ENCODE measurements around the gene ST14.

ST14 gene

DNA sequence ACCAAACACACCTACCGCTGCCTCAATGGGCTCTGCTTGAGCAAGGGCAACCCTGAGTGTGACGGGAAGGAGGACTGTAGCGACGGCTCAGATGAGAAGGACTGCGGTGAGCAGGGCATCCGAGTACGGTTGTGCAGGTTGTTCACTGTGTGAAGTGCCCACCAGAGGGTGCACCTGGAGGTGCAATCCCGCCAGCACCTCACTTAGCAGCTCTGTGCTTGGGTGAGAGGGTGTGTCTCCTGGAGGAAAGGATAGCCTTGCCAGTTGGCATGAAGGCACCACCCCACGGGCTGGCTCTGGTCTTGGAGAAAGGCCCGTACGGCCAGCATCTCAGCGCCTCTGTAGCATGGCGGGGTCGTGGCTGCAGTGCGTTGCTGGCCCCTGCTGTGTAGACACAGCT is 39.4 kb downstream of the ST14 start:
- no peak for DNase-seq (ENCODE audit: low spot score)
- TF ChIP-seq, protein P1, sequence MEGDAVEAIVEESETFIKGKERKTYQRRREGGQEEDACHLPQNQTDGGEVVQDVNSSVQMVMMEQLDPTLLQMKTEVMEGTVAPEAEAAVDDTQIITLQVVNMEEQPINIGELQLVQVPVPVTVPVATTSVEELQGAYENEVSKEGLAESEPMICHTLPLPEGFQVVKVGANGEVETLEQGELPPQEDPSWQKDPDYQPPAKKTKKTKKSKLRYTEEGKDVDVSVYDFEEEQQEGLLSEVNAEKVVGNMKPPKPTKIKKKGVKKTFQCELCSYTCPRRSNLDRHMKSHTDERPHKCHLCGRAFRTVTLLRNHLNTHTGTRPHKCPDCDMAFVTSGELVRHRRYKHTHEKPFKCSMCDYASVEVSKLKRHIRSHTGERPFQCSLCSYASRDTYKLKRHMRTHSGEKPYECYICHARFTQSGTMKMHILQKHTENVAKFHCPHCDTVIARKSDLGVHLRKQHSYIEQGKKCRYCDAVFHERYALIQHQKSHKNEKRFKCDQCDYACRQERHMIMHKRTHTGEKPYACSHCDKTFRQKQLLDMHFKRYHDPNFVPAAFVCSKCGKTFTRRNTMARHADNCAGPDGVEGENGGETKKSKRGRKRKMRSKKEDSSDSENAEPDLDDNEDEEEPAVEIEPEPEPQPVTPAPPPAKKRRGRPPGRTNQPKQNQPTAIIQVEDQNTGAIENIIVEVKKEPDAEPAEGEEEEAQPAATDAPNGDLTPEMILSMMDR (IDR thresholded peaks at IDR 0.05; ENCODE audit: extremely low read depth, missing control alignments): no peak

DNA sequence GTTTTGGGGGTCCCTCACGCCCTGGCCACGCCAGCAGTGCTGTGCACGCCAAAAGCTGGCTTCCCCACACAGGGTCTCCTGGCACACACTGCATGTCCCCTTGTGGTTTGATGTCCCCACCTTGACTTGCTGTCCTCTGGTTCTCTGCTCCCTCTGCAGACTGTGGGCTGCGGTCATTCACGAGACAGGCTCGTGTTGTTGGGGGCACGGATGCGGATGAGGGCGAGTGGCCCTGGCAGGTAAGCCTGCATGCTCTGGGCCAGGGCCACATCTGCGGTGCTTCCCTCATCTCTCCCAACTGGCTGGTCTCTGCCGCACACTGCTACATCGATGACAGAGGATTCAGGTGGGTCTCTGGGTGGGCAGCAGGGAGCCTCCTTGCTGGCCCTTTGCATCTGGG is 40.2 kb downstream of the ST14 start:
- DNase-seq (ENCODE audit: low spot score): no peak
- TF ChIP-seq, protein P1 (IDR thresholded peaks at IDR 0.05; ENCODE audit: extremely low read depth, missing control alignments): no peak

DNA sequence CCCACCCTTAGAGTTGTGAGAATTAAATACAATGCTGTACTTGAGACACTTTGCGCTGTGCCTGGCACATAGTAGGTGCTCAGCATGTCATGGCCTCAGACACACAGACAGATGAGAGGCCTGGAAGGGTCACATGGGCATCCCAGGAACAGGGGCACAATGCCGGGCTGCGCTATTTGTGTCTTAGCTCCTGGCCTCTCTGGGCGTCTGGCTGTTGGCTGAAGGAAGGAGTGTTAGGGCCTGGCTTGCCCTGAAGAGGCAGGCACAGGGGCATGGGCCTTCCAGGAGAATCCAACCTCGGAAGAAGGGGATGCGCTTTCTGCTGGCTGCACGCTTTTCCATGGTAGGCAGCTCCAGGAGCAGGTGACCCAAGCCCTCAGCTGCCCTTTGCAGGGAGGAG is 41.4 kb downstream of the ST14 start:
- TF ChIP-seq, protein P1 (IDR thresholded peaks at IDR 0.05; ENCODE audit: extremely low read depth, missing control alignments): no peak
- no peak for DNase-seq (ENCODE audit: low spot score)

DNA sequence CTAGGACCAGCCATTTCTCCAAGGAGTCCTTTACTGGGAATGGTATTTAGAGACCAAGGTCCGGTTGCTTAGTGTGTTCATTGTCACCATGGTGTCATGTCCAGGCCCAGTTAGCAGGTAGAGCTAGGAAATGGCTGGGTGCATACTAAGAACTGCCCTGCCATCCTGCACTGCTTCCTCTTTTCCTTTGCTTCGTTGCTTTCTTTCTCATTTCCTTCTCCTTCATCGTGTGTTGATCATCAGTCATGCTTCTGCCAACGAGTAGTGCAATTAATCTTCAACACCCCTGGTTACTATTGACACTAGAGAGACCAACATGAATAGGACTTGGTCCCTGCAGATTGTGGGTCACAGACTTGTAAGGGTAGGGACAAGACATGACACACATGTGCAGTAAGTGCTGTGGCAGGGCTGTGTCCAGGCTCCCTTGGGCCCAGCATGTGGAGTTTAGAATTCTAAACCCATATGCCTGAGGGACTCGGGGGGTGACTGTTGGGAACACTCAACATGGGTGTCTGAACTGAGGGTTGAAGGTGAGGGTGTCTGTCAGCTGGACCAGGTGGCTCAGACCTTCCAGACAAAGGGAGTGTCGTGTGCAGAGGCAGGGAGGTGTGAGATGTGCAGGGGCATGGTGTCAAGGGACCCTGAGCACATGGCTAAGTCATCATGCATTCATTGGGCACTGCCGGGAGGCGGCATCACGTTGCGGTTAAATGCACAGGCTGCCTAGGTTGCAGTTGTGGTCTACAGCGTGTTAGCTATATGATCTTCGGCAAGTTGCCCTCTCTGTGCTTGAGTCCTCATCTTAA is 42.6 kb downstream of the ST14 start:
- no peak for DNase-seq (ENCODE audit: low spot score)
- TF ChIP-seq, protein P1 (IDR thresholded peaks at IDR 0.05; ENCODE audit: extremely low read depth, missing control alignments): no peak

DNA sequence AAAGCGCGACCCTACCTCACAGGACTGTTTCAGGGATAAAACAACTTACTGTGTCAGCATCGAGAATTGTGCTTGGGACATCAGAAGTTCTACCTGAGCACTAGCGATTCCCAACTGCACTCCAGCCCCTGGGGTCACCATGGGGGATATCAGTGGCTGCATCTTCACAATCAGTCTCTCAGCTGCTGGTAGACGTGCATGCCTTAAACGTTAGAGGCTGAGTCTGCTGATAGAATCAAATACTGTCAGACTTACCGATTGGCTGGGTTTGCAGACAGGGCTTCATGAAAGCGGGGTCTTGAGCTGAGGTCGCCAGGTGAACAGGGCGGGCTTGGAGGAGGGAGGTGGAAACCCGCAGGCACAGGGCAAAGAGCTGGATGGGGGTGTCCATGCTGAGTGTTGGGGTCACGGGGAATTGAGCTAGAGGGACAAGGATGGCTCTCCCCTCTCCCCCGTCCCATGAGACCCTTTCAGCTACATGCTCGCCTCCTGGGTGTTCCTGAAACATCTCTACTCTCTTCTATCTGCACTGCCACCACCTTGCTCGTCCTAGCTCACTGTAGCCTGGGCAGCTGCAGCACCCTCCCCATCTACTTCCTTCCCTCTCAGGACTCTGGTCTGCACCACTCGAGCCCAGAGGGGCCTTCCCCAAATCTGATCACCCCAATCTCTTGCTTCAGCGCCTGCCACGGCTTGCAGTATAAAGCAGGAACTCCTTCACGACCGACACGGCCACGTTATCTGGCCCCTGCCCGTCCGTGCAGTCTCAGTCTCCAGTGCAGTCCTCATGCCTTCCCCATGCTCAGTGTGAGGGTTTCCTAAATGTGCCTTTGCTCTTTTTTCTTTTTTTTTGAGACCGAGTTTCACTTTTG is 43.5 kb downstream of the ST14 start:
- TF ChIP-seq, protein P1 (IDR thresholded peaks at IDR 0.05; ENCODE audit: extremely low read depth, missing control alignments): no peak
- peak; percentile 12 for DNase-seq (ENCODE audit: low spot score)

DNA sequence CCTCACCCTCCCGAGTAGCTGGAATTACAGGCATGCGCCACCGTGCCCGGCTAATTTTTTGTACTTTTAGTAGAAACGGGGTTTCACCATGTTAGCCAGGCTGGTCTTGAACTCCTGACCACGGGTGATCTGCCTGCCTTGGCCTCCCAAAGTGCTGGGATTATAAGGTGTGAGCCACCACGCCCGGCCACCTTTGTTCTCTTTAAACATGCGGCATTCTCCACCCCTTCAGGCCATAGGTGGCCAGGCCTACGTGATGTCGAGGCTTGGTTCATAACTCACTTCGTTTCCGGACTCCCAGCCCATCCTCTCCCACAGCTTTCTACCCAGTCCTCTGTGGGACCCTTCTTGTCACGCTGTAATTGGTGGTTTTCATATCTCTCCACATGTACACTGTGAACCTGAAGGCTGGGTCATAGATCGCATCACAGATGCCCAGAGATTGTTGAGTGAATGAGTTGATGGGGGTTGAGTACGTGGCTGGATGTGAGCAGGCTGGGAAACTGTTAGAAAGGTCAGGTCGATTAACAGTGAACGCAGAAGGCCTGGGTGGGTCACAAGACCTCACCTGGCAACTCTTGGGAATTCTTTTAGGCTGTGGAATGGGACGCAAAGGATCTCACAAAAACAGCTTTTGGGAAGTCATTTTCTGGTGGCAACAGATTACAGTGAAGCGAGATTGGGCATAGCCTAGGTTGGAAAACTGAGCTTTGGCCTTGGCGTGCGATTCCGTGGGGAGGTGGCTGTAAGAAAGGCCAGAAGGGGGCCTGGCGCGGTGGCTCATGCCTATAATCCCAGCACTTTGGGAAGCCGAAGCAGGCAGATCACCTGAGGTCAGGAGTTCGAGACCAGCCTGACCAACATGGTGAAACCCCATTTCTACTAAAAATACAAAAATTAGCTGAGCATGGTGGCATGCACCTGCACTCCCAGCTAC is 44.5 kb downstream of the ST14 start:
- DNase-seq (ENCODE audit: low spot score): no peak
- TF ChIP-seq, protein P1 (IDR thresholded peaks at IDR 0.05; ENCODE audit: extremely low read depth, missing control alignments): no peak

Measured in GM20000 (cell line).